Middle frontal gyrus (tissue), 1 donor: ENCODE results near the gene GOLGA6L24.
"Not testable (repeated sequence)": the region's sequence is repeated elsewhere in the genome, so short reads cannot be mapped to it uniquely, and the experiment has no call there.

Experiments used
- DNase-seq: peaks from one replicate; pipeline ENCODE4 v3.0.0-alpha.2; 2015; ENCODE audit warnings: low spot score; ENCODE audit errors: extremely low spot score

The GOLGA6L24 gene, protein sequence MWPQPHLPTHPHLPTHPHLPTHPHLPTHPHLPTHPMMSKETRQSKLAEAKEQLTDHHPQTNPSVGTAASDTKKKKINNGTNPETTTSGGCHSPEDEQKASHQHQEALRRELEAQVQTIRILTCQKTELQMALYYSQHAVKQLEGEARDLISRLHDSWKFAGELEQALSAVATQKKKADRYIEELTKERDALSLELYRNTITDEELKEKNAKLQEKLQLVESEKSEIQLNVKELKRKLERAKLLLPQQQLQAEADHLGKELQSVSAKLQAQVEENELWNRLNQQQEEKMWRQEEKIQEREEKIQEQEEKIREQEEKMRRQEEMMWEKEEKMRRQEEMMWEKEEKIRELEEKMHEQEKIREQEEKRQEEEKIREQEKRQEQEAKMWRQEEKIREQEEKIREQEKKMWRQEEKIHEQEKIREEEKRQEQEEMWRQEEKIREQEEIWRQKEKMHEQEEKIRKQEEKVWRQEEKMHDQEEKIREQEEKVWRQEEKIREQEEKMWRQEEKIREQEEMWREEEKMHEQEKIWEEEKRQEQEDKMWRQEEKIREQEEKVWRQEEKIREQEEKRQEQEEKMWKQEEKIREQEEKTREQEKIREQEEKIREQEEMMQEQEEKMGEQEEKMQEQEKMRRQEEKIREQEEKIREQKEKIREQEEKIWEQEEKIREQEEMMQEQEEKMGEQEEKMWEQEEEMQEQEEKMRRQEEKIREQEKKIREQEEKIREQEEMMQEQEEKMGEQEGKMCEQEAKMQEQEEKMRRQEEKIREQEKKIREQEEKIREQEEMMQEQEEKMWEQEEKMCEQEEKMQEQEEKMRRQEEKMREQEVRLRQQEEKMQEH

DNA sequence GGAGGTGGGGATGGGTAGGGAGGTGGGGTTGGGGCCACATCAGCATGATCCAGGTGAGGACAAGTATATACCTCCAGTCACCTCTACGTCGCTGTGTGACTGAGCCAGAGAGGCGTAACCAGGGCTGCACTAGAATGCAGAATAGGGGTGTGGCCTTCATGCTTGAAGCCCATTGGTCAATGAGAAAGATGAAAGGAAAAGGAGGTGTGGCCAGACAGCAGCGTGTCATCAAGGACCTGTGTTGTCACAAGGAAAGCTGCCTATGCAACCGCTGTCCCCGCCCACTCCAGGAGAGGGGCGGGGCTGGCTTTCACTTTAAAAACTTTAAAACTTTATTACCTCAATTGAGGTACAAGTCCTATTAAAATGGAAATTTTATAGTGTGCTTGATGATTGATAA is at the start of gene GOLGA6L24:
GOLGA6L24 (minus strand) TSS at position 101 of the 400 bp plus-strand sequence; CDS start at position 40, 61 bp downstream.
- DNase-seq: not testable (repeated sequence)

DNA sequence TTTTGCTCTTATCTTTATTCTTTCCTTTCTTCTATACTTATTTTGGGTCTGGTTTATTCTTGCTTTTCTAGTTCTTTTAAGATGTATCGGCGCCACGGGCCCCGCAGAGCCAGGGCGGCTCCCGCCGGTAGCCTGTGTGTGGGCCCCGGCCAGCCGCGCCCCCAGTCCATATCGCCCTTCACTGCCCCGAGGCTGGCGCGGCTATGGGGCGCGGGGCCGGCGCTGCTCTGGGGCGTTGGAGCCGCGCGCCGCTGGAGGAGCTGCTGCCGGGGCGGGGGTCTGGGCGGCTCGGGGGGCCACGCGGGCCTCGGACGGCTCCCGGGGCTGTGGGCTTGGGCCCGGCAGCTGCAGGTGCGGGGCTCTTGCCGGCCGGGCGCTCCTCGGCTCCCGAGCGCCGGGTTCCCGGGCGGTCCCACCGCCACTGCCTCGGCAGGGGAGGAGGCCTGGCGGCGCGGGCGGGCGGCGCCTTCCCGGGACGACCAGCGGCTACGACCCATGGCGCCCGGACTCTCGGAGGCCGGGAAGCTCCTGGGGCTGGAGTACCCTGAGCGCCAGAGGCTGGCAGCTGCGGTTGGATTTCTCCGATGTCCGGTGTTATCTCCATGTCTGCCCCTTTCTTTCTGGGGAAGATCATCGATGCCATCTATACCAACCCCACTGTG is 45.0 kb upstream of the GOLGA6L24 start:
- DNase-seq: not testable (repeated sequence)

DNA sequence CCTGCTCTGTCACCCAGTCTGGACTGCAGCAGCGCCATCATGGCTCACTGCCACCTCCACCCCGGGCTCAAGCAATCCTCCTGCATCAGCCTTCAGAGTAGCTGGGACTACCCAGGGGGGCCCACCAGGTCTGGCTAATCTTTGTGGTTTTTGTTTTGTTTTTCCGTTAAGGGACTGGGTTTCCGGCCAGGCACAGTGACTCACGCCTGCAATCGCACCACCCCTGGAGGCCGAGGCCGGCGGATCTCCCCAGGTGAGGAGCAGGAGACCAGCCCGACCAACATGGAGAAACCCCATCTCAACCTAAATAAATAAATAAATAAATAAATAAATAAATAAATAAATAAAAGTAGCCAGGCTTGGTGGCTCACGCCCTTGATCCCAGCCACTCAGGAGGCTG is 38.1 kb upstream of the GOLGA6L24 start:
- not testable (repeated sequence) for DNase-seq

DNA sequence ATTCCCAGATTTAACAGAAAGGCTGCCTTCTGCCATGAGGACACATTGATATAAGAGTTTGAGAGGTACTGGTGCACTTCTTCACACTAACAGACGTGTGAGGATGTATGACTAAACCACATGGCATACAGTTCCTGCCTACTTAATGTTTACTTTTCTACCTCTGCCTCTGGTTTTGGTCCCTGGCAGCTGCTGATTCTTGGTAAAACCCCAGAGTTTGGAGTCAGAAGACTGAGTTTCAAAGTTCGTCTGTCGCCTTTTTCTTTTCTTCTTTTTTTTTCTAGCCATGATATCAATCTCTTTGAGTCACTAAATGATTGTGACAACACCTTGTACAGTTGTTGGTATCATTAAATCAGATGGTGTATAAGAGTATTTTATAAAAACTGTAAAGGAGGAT is 22.2 kb upstream of the GOLGA6L24 start:
- not testable (repeated sequence) for DNase-seq

DNA sequence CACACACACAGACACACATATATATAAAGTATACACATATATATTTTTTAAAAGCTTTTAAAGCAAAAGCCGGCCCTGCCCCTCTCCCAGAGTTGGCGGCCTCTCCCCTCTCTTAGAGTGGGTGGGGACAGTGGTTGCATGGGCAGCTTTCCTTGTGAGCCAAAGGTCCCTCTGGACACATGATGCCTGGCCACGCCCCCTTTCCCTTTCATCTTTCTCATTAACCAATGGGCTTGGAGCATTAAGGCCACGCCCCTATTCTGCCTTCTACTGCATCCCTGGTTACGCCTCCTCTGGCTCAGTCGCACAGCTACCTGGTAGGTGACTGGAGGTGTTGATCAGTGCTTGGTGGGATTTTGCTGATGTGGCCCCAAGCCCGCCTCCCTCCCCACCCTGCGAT is 20.5 kb upstream of the GOLGA6L24 start, which contains the start of gene GOLGA8F:
GOLGA8F (plus strand) TSS at position 301 of the 400 bp plus-strand sequence; CDS start at position 399, 98 bp downstream.
- not testable (repeated sequence) for DNase-seq

DNA sequence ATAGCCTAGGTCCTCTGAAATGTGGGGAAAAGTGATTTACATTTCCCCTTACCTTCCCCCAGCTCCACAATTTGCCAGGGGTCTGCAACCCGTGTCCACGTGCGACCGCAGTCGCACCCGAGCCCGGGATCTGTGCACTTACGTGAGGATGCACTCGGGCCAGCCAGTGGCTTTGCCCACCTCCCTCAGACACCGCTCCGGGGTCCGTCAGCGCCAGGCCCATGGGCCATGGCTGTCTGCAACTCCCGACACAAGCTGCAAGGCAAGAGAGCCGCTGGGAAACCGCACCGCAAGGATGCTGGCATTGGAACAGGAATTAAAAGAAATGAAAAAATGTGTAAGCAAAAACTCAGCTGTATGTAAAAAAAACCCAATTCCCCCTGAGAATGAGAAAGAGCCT is 7.6 kb upstream of the GOLGA6L24 start:
- DNase-seq: not testable (repeated sequence)

DNA sequence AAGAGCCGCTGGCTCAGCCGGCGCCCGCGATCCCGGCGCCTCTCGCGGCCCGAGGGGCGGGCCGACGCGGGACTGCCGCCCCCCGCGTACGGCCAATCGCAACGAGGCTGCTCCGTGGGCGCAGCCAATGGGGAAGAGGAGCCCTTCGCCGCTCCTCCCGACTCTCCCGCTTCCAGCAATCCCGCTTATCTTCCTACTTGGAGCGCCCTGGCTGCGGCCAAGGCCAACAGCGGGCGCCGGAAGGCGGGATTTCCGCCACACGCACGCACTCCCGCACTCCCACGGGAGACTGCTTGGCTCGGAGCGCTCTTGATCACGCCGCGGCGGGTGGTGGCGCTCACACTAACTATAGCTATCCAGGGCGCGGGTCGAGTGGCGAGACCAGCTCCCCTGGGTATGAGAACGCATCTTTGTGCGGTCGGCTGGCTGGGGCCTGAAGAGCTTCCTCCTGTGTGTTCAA is 35.7 kb downstream of the GOLGA6L24 start, which contains the start of gene HERC2:
HERC2 (minus strand) TSS at position 51 of the 460 bp plus-strand sequence. CDS start 746 bp downstream, outside the sequence.
- DNase-seq: not testable (repeated sequence)

DNA sequence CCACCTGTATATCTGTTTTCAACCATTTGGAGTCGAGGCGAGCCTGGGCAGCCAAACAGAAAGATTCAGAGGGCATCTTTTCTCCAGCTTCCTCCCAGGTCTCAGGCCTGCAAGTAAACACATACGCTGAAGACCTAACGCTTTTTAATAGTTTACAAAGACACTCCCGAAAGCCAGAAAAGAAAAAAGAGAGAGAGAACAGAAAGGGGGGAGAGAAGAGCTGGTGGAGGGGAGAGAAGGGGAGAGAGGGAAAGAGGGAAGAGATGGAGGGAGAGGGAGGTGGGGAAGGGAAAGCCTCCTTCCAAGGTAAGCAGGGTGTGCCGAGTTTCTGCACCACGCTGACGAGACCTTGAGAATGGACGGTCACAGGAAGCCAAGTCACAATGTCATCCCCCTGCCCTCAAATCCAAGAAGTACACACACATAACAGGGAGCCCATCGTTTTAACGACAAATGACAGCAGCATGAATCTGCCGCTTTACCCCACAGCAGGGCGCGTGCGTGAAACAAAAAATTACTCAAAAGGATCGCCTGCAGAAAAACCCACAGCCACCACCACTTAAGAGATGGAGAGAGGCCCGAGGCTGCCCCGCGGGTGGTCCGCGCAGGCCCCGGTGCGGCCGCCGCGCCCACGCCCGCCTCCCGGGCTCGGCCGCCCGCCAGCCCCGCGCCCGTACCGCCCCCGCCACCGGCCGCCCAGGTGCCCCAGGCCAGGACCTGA is 36.4 kb downstream of the GOLGA6L24 start:
- DNase-seq: not testable (repeated sequence)

DNA sequence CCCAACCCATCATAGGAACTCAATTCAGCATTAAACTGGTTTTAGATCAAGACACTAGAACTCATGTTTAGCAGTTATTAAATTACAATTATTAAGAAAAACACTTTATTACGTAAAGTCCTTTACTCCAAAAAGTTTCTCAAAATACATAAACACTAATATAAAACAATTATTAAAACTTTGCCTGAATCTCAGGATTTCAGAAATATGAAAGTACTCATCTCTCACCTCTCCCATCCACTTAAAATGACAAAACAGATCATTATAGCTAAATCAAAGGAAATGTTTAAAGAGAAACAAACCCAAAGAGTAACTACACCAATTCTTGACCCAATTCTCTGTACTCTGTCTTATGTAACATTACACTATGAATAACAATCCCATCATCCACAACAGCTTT is 38.2 kb downstream of the GOLGA6L24 start:
- not testable (repeated sequence) for DNase-seq

DNA sequence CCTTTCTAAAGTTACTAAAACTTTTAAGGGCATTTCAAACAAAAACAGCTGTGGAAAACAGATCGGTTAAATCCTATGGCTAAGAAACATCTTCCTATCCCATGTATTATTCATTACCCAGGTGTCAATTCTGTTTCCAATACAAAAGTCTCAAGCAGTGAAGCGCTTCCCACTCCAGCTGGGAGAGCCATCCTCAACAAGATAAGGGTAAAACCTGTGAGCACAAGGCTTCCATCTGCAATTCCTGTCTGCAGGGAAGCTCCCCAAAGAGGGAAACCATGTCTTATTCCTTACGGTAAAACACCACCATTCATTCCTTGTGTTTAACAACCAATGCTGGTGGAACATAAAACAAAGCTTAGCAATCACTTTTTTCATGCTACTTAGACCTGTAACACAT is 39.1 kb downstream of the GOLGA6L24 start:
- not testable (repeated sequence) for DNase-seq

DNA sequence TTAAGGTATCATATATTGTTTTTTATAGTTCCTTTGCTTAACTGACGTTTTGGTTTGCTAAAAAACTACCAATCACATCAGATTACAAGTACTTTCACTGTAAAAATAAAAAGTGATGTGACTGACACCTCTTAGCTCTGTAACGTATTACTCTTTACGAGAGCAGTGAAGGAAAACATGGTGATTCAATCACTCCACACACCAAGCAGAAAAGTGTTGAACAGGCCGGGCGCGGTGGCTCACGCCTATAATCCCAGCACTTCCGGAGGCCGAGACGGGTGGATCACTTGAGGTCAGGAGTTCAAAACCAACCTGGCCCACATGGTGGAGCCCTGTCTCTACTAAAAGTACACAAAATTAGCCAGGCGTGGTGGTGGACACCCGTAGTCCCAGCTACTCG is 39.8 kb downstream of the GOLGA6L24 start:
- DNase-seq: not testable (repeated sequence)

DNA sequence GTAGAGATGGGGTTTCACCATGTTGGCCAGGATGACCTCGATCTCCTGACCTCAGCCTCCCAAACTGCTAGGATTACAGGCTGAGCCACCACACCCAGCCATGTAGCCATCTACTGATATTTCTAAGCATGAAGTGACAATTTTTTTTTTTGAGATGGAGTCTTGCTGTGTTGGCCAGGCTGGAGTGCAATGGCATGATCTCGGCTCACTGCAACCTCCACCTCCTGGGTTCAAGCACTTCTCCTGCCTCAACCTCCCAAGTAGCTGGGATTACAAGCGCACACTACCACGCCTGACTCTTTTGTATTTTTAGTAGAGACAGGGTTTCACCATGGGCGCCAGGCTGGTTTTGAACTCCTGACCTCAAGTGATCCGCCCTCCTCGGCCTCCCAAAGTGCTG is 40.9 kb downstream of the GOLGA6L24 start:
- DNase-seq: not testable (repeated sequence)

DNA sequence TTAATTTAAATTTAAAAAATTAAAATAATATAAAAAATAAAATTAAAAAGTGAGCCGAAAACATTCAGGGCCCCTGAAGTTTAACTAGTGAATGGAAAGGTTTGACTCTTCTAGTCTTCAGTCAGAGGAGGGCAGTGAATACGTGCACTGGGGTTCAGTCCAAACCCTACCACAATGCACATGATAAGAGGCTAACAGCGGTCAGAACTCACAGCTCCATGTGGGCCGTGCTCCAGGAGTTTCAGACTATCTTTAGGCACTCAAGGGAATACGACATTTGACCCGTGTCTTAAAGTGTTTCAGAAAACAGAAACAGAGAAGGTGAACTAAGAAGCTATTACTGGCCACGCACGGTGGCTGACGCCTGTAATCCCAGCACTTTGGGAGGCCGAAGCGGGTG is 47.4 kb downstream of the GOLGA6L24 start:
- not testable (repeated sequence) for DNase-seq

DNA sequence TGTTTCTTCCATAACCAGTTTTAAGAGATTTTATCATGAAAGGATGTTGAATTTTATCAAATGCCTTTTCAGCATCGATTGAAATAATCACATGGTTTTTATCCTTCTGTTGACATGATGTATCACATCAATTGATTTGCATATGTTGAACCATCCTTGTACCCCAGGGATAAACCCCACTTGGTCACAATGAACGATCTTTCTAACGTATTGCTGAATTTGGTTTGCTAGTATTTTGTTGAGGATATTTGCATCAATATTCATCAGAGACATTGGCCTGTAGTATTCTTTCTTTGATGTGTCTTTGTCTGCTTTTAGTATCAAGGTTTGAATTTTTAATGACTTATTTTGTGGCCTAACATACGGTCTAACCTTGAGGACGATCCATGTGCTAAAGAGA is 49.2 kb downstream of the GOLGA6L24 start:
- not testable (repeated sequence) for DNase-seq
